Measurements from ENCODE around the gene PAN3. TPM values are rescaled to one million over a fixed set of nuclear protein-coding genes. Genes with fewer than 3 reads are reported as not detected.

PAN3 gene
- total RNA-seq, 1 donor from 2014 or later: 51.9 TPM

DNA sequence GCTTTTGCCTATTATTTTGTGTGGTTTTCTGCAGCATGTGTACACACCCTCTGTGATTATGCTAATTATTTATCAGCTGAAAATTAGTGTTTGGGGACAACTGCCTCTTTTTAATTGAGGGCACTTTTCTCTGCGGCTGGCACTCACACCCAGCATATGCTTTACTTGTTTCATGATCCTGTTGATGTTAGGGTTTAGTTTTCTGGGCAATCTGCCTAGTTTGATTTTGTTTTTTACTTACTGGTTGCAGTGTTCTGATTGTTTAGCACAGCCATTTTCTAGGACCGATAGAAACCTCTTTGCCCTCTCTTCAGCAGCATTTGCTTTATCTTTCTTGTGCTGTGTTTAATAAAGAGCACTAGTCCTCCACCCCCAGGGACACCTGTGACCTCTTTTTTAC, 161.6 kb downstream of the PAN3 start:
- peaks cover 63% of the 10 kb centered on the region for H3K36me3 Mint-ChIP-seq (ENCODE audit: low read depth, unreplicated experiment)
- no peak for DNase-seq (ENCODE audit: low spot score)
- no peaks in the 10 kb centered on the region for H3K9me3 Mint-ChIP-seq (ENCODE audit: unreplicated experiment)
- H3K27ac Mint-ChIP-seq (ENCODE audit: unreplicated experiment): peak overlapping the region; percentile 46
- peaks cover 21% of the 10 kb centered on the region for H3K27me3 Mint-ChIP-seq (ENCODE audit: unreplicated experiment)
- H3K4me1 Mint-ChIP-seq (ENCODE audit: unreplicated experiment): peaks cover 60% of the 10 kb centered on the region
- TF ChIP-seq, protein P1, sequence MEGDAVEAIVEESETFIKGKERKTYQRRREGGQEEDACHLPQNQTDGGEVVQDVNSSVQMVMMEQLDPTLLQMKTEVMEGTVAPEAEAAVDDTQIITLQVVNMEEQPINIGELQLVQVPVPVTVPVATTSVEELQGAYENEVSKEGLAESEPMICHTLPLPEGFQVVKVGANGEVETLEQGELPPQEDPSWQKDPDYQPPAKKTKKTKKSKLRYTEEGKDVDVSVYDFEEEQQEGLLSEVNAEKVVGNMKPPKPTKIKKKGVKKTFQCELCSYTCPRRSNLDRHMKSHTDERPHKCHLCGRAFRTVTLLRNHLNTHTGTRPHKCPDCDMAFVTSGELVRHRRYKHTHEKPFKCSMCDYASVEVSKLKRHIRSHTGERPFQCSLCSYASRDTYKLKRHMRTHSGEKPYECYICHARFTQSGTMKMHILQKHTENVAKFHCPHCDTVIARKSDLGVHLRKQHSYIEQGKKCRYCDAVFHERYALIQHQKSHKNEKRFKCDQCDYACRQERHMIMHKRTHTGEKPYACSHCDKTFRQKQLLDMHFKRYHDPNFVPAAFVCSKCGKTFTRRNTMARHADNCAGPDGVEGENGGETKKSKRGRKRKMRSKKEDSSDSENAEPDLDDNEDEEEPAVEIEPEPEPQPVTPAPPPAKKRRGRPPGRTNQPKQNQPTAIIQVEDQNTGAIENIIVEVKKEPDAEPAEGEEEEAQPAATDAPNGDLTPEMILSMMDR (IDR thresholded peaks at IDR 0.05; ENCODE audit: unreplicated experiment): no peak
- no peak overlapping the region for H3K4me3 Mint-ChIP-seq (ENCODE audit: unreplicated experiment)

DNA sequence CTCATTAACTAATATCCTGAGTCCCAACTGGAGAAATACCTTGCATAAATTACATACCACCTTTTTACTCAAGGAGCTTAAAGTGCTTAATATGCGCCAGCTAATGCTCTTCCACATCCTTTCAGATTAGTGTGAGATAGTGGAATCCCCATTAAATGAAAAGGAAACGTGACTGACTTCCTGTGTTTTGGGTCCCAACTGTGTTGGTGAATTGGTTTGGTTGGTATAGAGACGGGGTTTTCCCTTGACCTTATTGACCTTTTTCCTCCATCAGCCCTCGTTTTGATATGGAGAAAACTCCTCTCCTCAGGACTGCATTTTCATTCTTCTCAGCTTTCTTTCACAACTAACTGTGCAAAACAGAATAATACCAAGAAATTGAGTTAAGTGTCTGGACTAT, 163.5 kb downstream of the PAN3 start:
- H3K27ac Mint-ChIP-seq (ENCODE audit: unreplicated experiment): peak overlapping the region; percentile 93
- TF ChIP-seq, protein P1 (IDR thresholded peaks at IDR 0.05; ENCODE audit: unreplicated experiment): no peak
- no peaks in the 10 kb centered on the region for H3K9me3 Mint-ChIP-seq (ENCODE audit: unreplicated experiment)

DNA sequence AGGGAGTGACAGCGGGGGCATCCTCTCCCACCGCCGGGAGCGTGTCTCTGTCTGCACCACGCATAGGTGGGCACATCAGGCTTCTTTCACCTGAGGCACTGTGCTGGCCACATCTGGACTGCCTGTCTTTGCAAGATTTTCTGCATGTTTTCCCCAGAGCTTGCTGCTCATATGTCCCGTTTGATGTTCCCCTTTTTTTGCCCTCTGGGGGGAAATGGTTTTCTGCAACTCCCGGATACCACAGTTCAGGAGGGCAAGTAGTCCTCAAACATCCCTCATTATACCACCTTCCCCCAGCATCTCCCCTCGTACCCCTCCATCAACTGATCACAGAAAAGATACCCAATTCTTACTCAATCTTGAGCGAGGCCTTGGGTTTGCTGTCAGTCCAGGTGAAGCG, 168.0 kb downstream of the PAN3 start:
- H3K4me1 Mint-ChIP-seq (ENCODE audit: unreplicated experiment): peaks cover 48% of the 10 kb centered on the region
- TF ChIP-seq, protein P1 (IDR thresholded peaks at IDR 0.05; ENCODE audit: unreplicated experiment): no peak
- H3K27me3 Mint-ChIP-seq (ENCODE audit: unreplicated experiment): peaks cover 10% of the 10 kb centered on the region
- peaks cover 81% of the 10 kb centered on the region for H3K36me3 Mint-ChIP-seq (ENCODE audit: low read depth, unreplicated experiment)
- H3K27ac Mint-ChIP-seq (ENCODE audit: unreplicated experiment): peak overlapping the region; percentile 66
- peak overlapping the region; percentile 12 for H3K4me3 Mint-ChIP-seq (ENCODE audit: unreplicated experiment)
- no peak for DNase-seq (ENCODE audit: low spot score)
- H3K9me3 Mint-ChIP-seq (ENCODE audit: unreplicated experiment): no peaks in the 10 kb centered on the region

More for the DNA sequence above, 163.5 kb downstream of the PAN3 start:
- peaks cover 67% of the 10 kb centered on the region for H3K4me1 Mint-ChIP-seq (ENCODE audit: unreplicated experiment)
- H3K4me3 Mint-ChIP-seq (ENCODE audit: unreplicated experiment): peak overlapping the region; percentile 16
- peaks cover 74% of the 10 kb centered on the region for H3K36me3 Mint-ChIP-seq (ENCODE audit: low read depth, unreplicated experiment)
- DNase-seq (ENCODE audit: low spot score): no peak
- peaks cover 14% of the 10 kb centered on the region for H3K27me3 Mint-ChIP-seq (ENCODE audit: unreplicated experiment)

DNA sequence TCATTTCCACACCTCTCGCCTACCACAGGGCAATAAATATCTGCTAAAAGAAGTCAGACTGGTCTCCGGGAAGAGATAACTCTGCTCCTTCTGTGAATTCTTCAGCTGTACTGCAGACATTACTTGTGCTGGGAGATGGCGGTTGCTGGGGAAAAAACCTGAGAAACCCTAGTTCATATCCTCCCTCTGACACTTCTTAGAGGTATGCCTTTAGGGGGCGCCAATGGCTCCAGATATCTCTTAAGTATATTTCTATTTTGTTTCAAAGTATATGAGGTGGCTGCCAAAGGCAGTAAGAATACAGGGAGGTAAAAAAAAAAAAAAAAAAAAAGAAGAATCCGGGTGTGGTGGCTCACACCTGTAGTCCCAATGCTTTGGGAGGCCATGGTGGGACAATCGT, 175.2 kb downstream of the PAN3 start:
- H3K9me3 Mint-ChIP-seq (ENCODE audit: unreplicated experiment): no peaks in the 10 kb centered on the region
- peaks cover 54% of the 10 kb centered on the region for H3K36me3 Mint-ChIP-seq (ENCODE audit: low read depth, unreplicated experiment)
- no peak for DNase-seq (ENCODE audit: low spot score)
- H3K27me3 Mint-ChIP-seq (ENCODE audit: unreplicated experiment): peaks cover 13% of the 10 kb centered on the region
- TF ChIP-seq, protein P1 (IDR thresholded peaks at IDR 0.05; ENCODE audit: unreplicated experiment): no peak
- no peak overlapping the region for H3K27ac Mint-ChIP-seq (ENCODE audit: unreplicated experiment)
- H3K4me1 Mint-ChIP-seq (ENCODE audit: unreplicated experiment): peaks cover 18% of the 10 kb centered on the region
- peak overlapping the region; percentile 59 for H3K4me3 Mint-ChIP-seq (ENCODE audit: unreplicated experiment)

DNA sequence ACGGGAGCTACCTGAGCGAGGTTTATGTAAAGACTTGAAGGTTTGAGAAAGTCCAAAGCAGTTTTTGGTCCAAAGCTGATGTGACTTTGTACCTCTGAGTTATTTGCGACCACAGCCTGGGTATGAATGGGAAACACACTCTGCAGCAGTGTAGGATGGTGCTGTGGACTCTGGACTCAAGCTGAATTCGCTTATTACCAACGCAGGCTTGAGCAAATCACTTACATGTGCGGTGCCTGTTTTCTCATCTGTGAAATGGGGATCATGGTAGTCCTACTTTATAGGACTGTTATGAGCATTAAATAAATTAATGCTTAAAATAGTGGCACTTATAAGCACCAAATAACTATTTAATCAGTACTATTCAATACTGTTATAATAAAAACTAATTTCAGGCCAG, 176.5 kb downstream of the PAN3 start:
- TF ChIP-seq, protein P1 (IDR thresholded peaks at IDR 0.05; ENCODE audit: unreplicated experiment): no peak
- Mint-ChIP-seq H3K9me3 (ENCODE audit: unreplicated experiment) (no peaks in the 10 kb centered on the region), H3K27ac (ENCODE audit: unreplicated experiment) (no peak overlapping the region), H3K27me3 (ENCODE audit: unreplicated experiment) (peaks cover 17% of the 10 kb centered on the region), H3K4me1 (ENCODE audit: unreplicated experiment) (peaks cover 28% of the 10 kb centered on the region), H3K36me3 (ENCODE audit: low read depth, unreplicated experiment) (peaks cover 61% of the 10 kb centered on the region), H3K4me3 (ENCODE audit: unreplicated experiment) (no peak overlapping the region)
- no peak for DNase-seq (ENCODE audit: low spot score)

Measured in endothelial cell (in vitro differentiated cells).